Measurements from ENCODE around the gene COL24A1. TPM values are rescaled to one million over a fixed set of nuclear protein-coding genes. Genes with fewer than 3 reads are reported as not detected.

Gene COL24A1
- total and polyA plus RNA-seq, 2 donors (not counting 3 experiments of a cell fraction or from before 2014, with no cell fraction given) = 0.03 TPM; not detected in 1

GRCh38 chr1:85683292-85684025 lies 473.1 kb downstream of the COL24A1 start:
- Histone ChIP-seq H3K9me3 (replicated peaks; ENCODE audit: control insufficient read depth, insufficient read depth, low read length) (no peaks in the 10 kb centered on the region), H2AFZ (ENCODE audit: low read depth, low read length) (no peak overlapping the region), H3K36me3 (ENCODE audit: control insufficient read depth in 2 of 2, extremely low read depth in 1 of 2, insufficient read depth in 2 of 2, low read length in 2 of 2) (peaks cover 2% of the 10 kb centered on the region in 2 experiments), H3K9ac (replicated peaks; ENCODE audit: extremely low read depth, insufficient read depth, low read length) (no peak overlapping the region), H3K4me2 (ENCODE audit: insufficient read depth, low read length) (no peak overlapping the region), H4K20me1 (replicated peaks; ENCODE audit: control insufficient read depth, extremely low read depth, insufficient read depth, low read length) (no peaks in the 10 kb centered on the region), H3K79me2 (ENCODE audit: control insufficient read depth, insufficient read depth, low read length) (peaks cover 6% of the 10 kb centered on the region), H3K27ac (ENCODE audit: insufficient read depth, low read depth, low read length) (no peak overlapping the region), H3K4me1 (ENCODE audit: control insufficient read depth, extremely low read depth, insufficient read depth, low read length) (no peaks in the 10 kb centered on the region), H3K9me1 (replicated peaks; ENCODE audit: control insufficient read depth, extremely low read depth, insufficient read depth, low read length) (no peaks in the 10 kb centered on the region), H3K4me3 (replicated peaks in 1 of 3; ENCODE audit: insufficient read depth in 1 of 3, low read depth in 1 of 3, low read length in 3 of 3) (no peak overlapping the region), H3K27me3 (ENCODE audit: control insufficient read depth in 2 of 2, insufficient read depth in 2 of 2, low read length in 2 of 2) (no peaks in the 10 kb centered on the region)
- dilution Hi-C loops (cut with MboI; ENCODE audit: extremely low pct_ligation_motif_present, low sequenced_read_pairs) = loop anchor here (25.0 kb wide), 1 partner anchor 371 kb away; no protein-coding TSS in a partner anchor
- CTCF ChIA-PET = interaction anchor here (0.7 to 1.5 kb wide), 4 partner anchors 9 to 243 kb away, joined by 3 to 6 read pairs (median 4); no protein-coding TSS in a partner anchor
- POLR2A ChIA-PET = no interaction called here
- no TSS peak for BruUV-seq (replicated peaks)
- FAIRE-seq (no peak), DNase-seq (ENCODE audit: low read depth, low spot score) (no peak)
- intact Hi-C loops (cut with micrococcal nuclease) = no loop called here
- TF ChIP-seq JUN (IDR thresholded peaks at IDR 0.05; ENCODE audit: borderline replicate concordance, insufficient read depth, insufficient read length, low read depth) = no peak
- no peak for TF ChIP-seq MYC (IDR thresholded peaks at IDR 0.05; ENCODE audit: low read depth, low read length)
- TF ChIP-seq POLR2AphosphoS5 (IDR thresholded peaks at IDR 0.05; ENCODE audit: insufficient read depth, low read depth, low read length) = no peak
- no peak for TF ChIP-seq POLR2A (IDR thresholded peaks at IDR 0.05; ENCODE audit: low read depth, low read length)
- TF ChIP-seq GATA2 (IDR thresholded peaks at IDR 0.05; ENCODE audit: insufficient read depth, insufficient read length, low read depth, low read length) = no peak
- TF ChIP-seq EZH2 (IDR thresholded peaks at IDR 0.05; ENCODE audit: borderline replicate concordance, low read depth, low read length, severe bottlenecking) = no peak
- no peak for TF ChIP-seq MAX (IDR thresholded peaks at IDR 0.05; ENCODE audit: insufficient read depth, insufficient read length)
- TF ChIP-seq CTCF (IDR thresholded peaks at IDR 0.05; ENCODE audit: extremely low read depth in 1 of 2, insufficient read depth in 1 of 2, low read depth in 1 of 2, low read length in 2 of 2) = no peak
- no peak for TF ChIP-seq FOS (IDR thresholded peaks at IDR 0.05; ENCODE audit: borderline replicate concordance, insufficient read depth, low read length)

Measured in endothelial cell of umbilical vein (primary cell).